HG02759 (cell line): ENCODE results near the gene ELANE.
"Not testable (repeated sequence)": the region's sequence is repeated elsewhere in the genome, so short reads cannot be mapped to it uniquely, and the experiment has no call there.

Experiments used
- ATAC-seq: cut with Tn5 transposase; IDR thresholded peaks from one replicate; pipeline ENCODE4 v1.9.1; 2021; ENCODE audit warnings: mild to moderate bottlenecking, moderate library complexity; ENCODE audit not compliant: unreplicated experiment

Gene ELANE

DNA sequence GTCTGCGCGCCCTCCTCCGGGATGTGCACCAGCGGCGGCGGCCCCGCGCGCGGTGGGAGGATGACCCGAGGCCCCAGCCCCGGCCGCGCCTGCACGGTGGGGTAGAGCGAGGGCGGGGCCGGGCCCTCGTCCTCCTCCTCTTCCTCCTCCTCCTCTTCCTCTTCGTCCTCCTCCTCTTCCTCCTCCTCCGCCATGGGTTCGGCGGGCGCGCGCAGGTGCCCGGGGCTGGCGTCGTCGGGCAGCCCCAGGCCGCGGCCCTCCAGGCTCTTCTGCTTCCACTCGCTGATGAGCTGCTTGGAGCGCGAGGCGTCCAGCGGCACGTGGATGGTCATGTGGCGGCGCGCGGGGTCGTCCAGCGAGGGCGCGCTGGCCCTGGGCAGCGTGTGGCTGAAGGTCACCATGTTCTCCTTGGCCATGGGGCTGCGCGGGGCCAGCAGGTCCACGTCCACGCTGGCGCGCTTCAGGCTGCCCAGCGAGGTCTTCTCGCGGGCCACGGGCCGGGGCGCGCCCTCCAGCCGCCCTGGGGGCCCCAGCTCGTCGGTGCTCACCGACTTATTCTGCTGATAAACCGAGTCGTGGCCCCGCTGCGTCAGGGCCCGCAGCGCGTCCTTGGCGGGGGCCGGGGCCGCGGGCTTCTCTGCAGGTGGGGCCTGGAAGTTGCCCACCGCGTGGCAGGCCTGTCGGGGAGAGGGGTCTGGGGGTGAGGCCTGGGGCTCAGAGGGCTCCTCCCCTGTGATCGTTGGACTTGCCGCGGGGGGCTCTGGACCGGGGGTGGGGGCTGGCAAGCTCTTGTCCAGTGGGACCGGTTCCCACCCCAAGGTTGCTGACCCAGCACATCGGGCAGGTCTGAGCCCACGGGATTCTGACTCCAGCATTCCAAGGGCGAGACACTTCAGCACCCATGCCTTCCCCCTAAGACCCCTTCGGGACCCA lies 38.6 kb upstream of the ELANE start:
- no peak for ATAC-seq

DNA sequence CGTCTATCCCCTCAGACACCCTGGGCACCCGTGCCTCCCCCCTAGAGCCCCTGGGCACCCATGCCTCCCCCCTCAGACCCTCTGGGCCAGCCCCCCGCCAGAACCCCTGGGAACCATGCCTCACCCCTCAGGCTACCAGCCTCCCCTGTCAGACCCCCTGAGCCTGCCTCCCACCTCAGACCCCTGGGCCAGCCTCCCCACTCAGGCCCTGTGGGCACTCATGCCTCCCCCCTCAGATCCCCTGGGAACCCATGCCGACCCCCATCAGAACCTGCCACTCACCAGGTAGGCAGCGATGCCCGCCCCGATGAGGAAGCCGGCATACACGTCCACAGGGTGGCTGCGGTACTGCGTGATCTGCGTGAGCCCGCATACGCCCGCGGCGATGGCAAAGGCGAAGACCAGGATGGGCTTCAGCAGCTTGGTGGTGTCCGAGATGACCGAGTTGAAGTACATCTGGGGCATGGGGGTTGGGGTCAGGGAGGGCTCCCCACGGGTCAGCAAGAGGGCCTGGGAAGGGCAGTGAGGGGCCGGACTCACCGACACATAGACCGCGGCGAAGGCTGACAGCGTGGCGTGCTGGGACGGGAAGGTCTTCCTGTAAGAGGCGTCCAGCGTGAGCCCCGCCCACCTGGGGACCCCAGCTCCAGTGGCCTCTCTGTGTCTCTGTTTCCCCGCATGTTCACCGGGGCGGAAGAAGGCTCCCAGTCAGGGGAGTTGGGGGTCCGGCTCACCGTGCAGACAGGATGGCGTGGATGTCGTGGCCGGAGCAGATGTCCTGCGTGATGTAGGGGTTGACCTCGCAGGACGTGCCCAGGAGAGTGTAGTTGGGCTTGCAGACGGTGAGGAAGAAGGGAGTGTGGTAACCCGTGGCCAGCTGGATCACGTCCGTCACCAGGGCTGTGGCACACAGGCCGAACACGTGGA lies 37.7 kb upstream of the ELANE start:
- no peak for ATAC-seq

GRCh38 chr19:815079-815774 lies 36.9 kb upstream of the ELANE start:
- no peak for ATAC-seq

- ATAC-seq, result no peak
These were observed 36.2 kb upstream of the ELANE start for GRCh38 chr19:815775-816499.

- no peak for ATAC-seq
These were observed 35.6 kb upstream of the ELANE start for GRCh38 chr19:816500-816857.

DNA sequence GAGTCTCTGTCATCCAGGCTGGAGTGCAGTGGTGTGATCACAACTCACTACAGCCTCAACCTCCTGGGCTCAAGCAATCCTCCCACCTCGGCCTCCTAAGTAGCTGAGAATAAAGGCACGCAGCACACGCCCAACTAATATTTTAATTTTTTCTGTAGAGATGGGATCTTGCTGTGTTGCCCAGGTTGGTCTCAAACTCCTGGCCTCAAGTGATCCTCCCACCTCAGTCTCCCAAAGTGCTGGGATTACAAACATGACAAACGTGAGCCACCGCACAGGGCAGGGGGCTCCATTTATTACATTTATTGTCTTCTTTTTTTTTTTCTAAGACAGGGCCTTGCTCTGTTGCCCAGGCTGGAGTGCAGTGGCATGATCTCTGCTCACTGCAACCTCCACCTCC lies 31.9 kb upstream of the ELANE start:
- ATAC-seq, result not testable (repeated sequence)

GRCh38 chr19:821231-821824 lies 30.8 kb upstream of the ELANE start:
- no peak for ATAC-seq

- no peak for ATAC-seq
These were observed 30.1 kb upstream of the ELANE start, which contains the start of gene PLPPR3 for GRCh38 chr19:821825-822503. Gene PLPPR3 (minus strand): TSS chr19:821955. CDS start chr19:821559, 396 bp downstream.

- no peak for ATAC-seq
These were observed 28.5 kb upstream of the ELANE start for GRCh38 chr19:823565-824121.

GRCh38 chr19:824885-825284 lies 27.2 kb upstream of the ELANE start:
- ATAC-seq, result no peak

GRCh38 chr19:825897-826644 lies 26.0 kb upstream of the ELANE start:
- no peak for ATAC-seq

GRCh38 chr19:827314-827709 lies 24.8 kb upstream of the ELANE start:
- no peak for ATAC-seq

DNA sequence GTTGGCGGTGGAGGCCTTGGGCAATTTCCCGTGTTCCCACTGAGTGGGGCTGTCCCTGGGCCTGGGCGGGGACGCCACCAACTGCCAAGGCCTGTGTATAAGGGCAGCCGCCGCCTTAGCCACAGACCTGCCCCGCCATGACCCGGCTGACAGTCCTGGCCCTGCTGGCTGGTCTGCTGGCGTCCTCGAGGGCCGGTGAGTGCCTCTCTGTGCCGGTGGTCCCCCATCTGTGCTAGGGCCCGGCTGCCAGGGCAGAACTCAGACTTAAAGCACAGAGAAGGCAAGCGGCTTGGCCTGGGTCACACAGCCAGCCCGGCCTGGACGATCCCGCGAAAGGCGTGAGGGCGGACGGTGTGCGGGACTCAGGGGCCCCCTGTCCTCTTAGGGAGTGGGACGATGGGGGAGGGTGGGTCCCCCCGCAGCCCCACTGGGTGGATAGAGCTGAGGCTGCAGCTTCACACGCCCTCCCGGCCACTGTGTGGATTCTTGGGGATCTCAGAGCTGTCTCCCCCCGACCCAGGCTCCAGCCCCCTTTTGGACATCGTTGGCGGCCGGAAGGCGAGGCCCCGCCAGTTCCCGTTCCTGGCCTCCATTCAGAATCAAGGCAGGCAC lies 24.3 kb upstream of the ELANE start, which contains the start of gene AZU1:
Gene AZU1, plus strand, starts transcription at position 128 of the 612 bp plus-strand sequence. Its CDS starts 10 bp downstream, at position 138.
- ATAC-seq, result no peak

GRCh38 chr19:829129-829758 lies 22.9 kb upstream of the ELANE start:
- ATAC-seq, result no peak

DNA sequence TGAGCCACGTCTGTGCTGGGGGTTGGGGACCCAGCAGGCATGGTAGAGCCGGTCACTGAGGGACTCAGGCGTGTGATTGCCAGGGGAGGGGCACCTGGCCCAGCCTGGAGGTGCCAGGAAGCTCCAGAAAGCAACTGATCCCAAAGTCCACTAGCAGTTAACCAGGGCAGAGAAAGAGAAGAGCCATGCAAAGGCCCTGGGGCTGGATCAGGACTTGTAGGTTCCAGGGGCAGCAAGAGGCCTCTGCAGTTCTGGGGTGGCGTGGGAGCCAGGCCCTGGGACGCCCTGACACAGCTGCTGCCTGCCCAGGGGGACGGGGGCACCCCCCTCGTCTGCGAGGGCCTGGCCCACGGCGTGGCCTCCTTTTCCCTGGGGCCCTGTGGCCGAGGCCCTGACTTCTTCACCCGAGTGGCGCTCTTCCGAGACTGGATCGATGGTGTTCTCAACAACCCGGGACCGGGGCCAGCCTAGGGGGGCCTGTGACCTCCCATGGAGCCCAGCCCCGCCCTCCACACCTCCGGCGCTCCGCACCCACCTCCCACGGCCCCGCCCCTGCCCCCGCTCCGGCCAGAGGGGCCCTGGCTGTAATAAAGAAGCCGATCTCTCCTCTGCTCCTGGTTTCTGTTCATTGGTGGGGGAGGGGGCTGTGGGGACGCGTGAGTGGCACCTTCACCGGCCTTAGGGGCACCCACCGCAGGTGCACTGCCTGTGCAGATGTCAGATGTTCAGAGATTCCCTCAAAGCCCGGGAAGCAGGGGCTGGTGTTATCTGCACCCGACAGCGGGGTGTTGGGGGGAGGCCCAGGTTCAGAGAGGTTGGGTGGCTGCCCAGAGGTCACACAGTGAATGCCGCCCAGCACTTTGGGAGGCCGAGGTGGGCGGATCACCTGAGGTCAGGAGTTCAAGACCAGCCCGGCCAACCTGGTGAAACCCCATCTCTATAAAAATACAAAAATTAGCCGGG lies 20.4 kb upstream of the ELANE start:
- ATAC-seq, result no peak

GRCh38 chr19:834216-834615 lies 17.9 kb upstream of the ELANE start:
- no peak for ATAC-seq
